H1 (cell line): ENCODE data around the gene ISLR2. TPM values are rescaled to one million over a fixed set of nuclear protein-coding genes. Genes with fewer than 3 reads are reported as not detected.

ENCODE experiments used
- CTCF ChIA-PET: fragments of 300-600 bp; sonication (Branson Sonifier 250); formaldehyde crosslinking; loops from one replicate; lab custom pipeline; 2021; ENCODE audit not compliant: partially characterized antibody; lab: Charles Lee
- POLR2A ChIA-PET: fragments of 300-600 bp; sonication (Branson Sonifier 250); formaldehyde crosslinking; loops from one replicate; lab custom pipeline; 2021; ENCODE audit warnings: inconsistent platforms; ENCODE audit not compliant: partially characterized antibody; lab: Charles Lee
- DNase-seq, 2 experiments: peaks; one replicate each; pipeline versions ENCODE4 v3.0.0 to v3.0.0-alpha.2; 2010 to 2022; ENCODE audit warnings: low spot score in 2 of 2, low read depth in 1 of 2, mixed read lengths in 1 of 2
- FAIRE-seq: peaks from 2 replicates; lab custom pipeline; 2011; peaks lifted over from hg19 to GRCh38; lab: Jason Lieb, UNC
- H2AFZ ChIP-seq: 2 replicates; pipeline ENCODE4 v1.8.1; 2012; ENCODE audit warnings: low read length, inconsistent platforms
- H2AK5ac ChIP-seq: 2 replicates; pipeline ENCODE4 v1.6.1; 2013; ENCODE audit warnings: low read depth, low read length
- H2BK120ac ChIP-seq: replicated peaks from 2 replicates; pipeline ENCODE3; 2013; ENCODE audit warnings: low read depth, low read length, inconsistent platforms
- H2BK12ac ChIP-seq: 2 replicates; pipeline ENCODE4 v1.6.1; 2013; ENCODE audit warnings: low read depth, low read length
- H2BK15ac ChIP-seq: 2 replicates; pipeline ENCODE4 v1.6.1; 2013; ENCODE audit warnings: low read length
- H2BK20ac ChIP-seq: 2 replicates; pipeline ENCODE4 v1.6.1; 2013; ENCODE audit warnings: low read length
- H2BK5ac ChIP-seq: 2 replicates; pipeline ENCODE4 v1.6.1; 2013; ENCODE audit warnings: low read depth, low read length
- H3K14ac ChIP-seq: 2 replicates; pipeline ENCODE4 v1.6.1; 2013; ENCODE audit warnings: inconsistent platforms; ENCODE audit not compliant: insufficient read length
- H3K18ac ChIP-seq: 2 replicates; pipeline ENCODE4 v1.6.1; 2013; ENCODE audit warnings: low read length; ENCODE audit errors: extremely low read depth
- H3K23ac ChIP-seq: 2 replicates; pipeline ENCODE4 v1.6.1; 2013; ENCODE audit warnings: inconsistent platforms; ENCODE audit not compliant: insufficient read length
- H3K23me2 ChIP-seq: 2 replicates; pipeline ENCODE4 v1.6.1; 2013; ENCODE audit warnings: low read depth, low read length
- H3K27ac ChIP-seq: 2 replicates; pipeline ENCODE4 v1.6.1; 2011; ENCODE audit warnings: low read depth, low read length, inconsistent platforms
- H3K27me3 ChIP-seq, 4 experiments: replicated peaks in 1 of 4; 1 replicate in 1 of 4; 2 replicates in 3 of 4; pipeline versions ENCODE4 v1.6.1 to v1.8.1; 2011 to 2013; ENCODE audit warnings: low read length in 3 of 4, mild to moderate bottlenecking in 3 of 4, inconsistent platforms in 2 of 4, mixed read lengths in 2 of 4, moderate library complexity in 1 of 4; ENCODE audit not compliant: control insufficient read depth in 3 of 4, insufficient read depth in 3 of 4; ENCODE audit errors: extremely low read depth in 1 of 4
- H3K36me3 ChIP-seq, 4 experiments: 2 replicates each; pipeline versions ENCODE4 v1.6.1 to v1.8.1; 2011 to 2013; ENCODE audit warnings: mild to moderate bottlenecking in 4 of 4, low read length in 3 of 4, moderate library complexity in 2 of 4, control low read depth in 1 of 4, inconsistent platforms in 1 of 4; ENCODE audit not compliant: insufficient read depth in 4 of 4, control insufficient read depth in 2 of 4
- H3K4ac ChIP-seq: replicated peaks from 2 replicates; pipeline ENCODE3; 2013; ENCODE audit warnings: low read length, low read depth, mixed read lengths, inconsistent platforms; ENCODE audit not compliant: insufficient read length
- H3K4me1 ChIP-seq, 4 experiments: replicated peaks in 1 of 4; 1 replicate in 1 of 4; 2 replicates in 3 of 4; pipeline versions ENCODE4 v1.6.1 to v1.8.1; 2011 to 2013; ENCODE audit warnings: low read length in 3 of 4, inconsistent platforms in 2 of 4, mixed read lengths in 1 of 4; ENCODE audit not compliant: insufficient read depth in 4 of 4, control insufficient read depth in 3 of 4
- H3K4me2 ChIP-seq, 2 experiments: 2 replicates each; pipeline versions ENCODE4 v1.6.1 to v1.8.1; 2011 to 2013; ENCODE audit warnings: low read depth in 2 of 2, low read length in 2 of 2, control low read depth in 1 of 2, inconsistent platforms in 1 of 2, mild to moderate bottlenecking in 1 of 2; ENCODE audit not compliant: insufficient read depth in 1 of 2
- H3K4me3 ChIP-seq, 4 experiments: fragments of 200-600, 300-600 bp in 1 of 4; sonication (generic), shearing (Covaris generic), sonication (Bioruptor Twin) in 1 of 4; 2 replicates each; pipeline versions ENCODE4 v1.5.1 to v1.8.1; 2011 to 2016; ENCODE audit warnings: low read length in 4 of 4, low read depth in 3 of 4, control low read depth in 2 of 4, inconsistent platforms in 2 of 4, mild to moderate bottlenecking in 2 of 4, mixed read lengths in 1 of 4, moderate library complexity in 1 of 4; ENCODE audit not compliant: insufficient read depth in 2 of 4; ENCODE audit errors: extremely low read depth in 1 of 4
- H3K56ac ChIP-seq: replicated peaks from 2 replicates; pipeline ENCODE3; 2013; ENCODE audit warnings: low read depth, mild to moderate bottlenecking, mixed read lengths, low read length, inconsistent platforms; ENCODE audit not compliant: insufficient read length
- H3K79me1 ChIP-seq: 2 replicates; pipeline ENCODE4 v1.6.1; 2013; ENCODE audit warnings: low read depth, low read length, control low read depth
- H3K79me2 ChIP-seq, 2 experiments: 2 replicates each; pipeline versions ENCODE4 v1.6.1 to v1.8.1; 2012 to 2013; ENCODE audit warnings: low read length in 2 of 2, mild to moderate bottlenecking in 2 of 2, inconsistent platforms in 1 of 2; ENCODE audit not compliant: insufficient read depth in 2 of 2, control insufficient read depth in 1 of 2
- H3K9ac ChIP-seq, 4 experiments: replicated peaks in 1 of 4; 1 replicate in 1 of 4; 2 replicates in 3 of 4; pipeline versions ENCODE4 v1.6.1 to v1.8.1; 2011 to 2013; ENCODE audit warnings: low read depth in 3 of 4, low read length in 3 of 4, control low read depth in 2 of 4, mild to moderate bottlenecking in 2 of 4, moderate library complexity in 2 of 4, inconsistent platforms in 1 of 4; ENCODE audit errors: extremely low read depth in 1 of 4
- H3K9me3 ChIP-seq, 2 experiments: 2 replicates each; pipeline versions ENCODE4 v1.6.1 to v1.8.1; 2012 to 2013; ENCODE audit warnings: mild to moderate bottlenecking in 2 of 2, moderate library complexity in 2 of 2, control low read depth in 1 of 2, inconsistent platforms in 1 of 2, low read depth in 1 of 2, low read length in 1 of 2, mixed read lengths in 1 of 2; ENCODE audit not compliant: insufficient read depth in 2 of 2
- H4K20me1 ChIP-seq, 2 experiments: replicated peaks in 1 of 2; 2 replicates each; pipeline versions ENCODE3 to v1.8.1; 2011 to 2013; ENCODE audit warnings: inconsistent platforms in 2 of 2, low read length in 2 of 2, mild to moderate bottlenecking in 1 of 2; ENCODE audit not compliant: insufficient read depth in 2 of 2, control insufficient read depth in 1 of 2
- H4K5ac ChIP-seq: 2 replicates; pipeline ENCODE4 v1.6.1; 2013; ENCODE audit warnings: low read length, low read depth, mixed read lengths, inconsistent platforms; ENCODE audit not compliant: insufficient read length
- H4K8ac ChIP-seq: 2 replicates; pipeline ENCODE4 v1.8.0; 2013; ENCODE audit warnings: mild to moderate bottlenecking, moderate library complexity, low read length, inconsistent platforms; ENCODE audit not compliant: insufficient read depth; ENCODE audit errors: extremely low read depth
- H4K91ac ChIP-seq: replicated peaks from 2 replicates; pipeline ENCODE3; 2013; ENCODE audit warnings: low read length, mixed read lengths, inconsistent platforms; ENCODE audit not compliant: insufficient read length
- FOSL1 ChIP-seq: IDR thresholded peaks from 2 replicates; pipeline ENCODE4 v1.6.1; 2011; ENCODE audit warnings: mild to moderate bottlenecking, low read depth, low read length, moderate library complexity; ENCODE audit not compliant: insufficient read depth
- SAP30 ChIP-seq: fragments of 300-600 bp; sonication (generic); IDR thresholded peaks from 2 replicates; pipeline ENCODE4 v1.7.1; 2012; ENCODE audit warnings: low read length, moderate library complexity, mild to moderate bottlenecking, inconsistent platforms; ENCODE audit not compliant: insufficient read depth, insufficient replicate concordance
- WGBS, 2 experiments: shearing (Covaris generic) in 1 of 2; methylation state at CpG; one replicate each; pipeline versions ENCODE4 v1.1.6 to v1.1.7; 2013 to 2015; ENCODE audit warnings: low lambda C conversion rate in 2 of 2, mixed read lengths in 2 of 2, inconsistent platforms in 1 of 2, low coverage in 1 of 2, missing lambda C conversion rate in 1 of 2; ENCODE audit not compliant: insufficient replicate concordance in 2 of 2, insufficient coverage in 1 of 2, insufficient read length in 1 of 2; ENCODE audit errors: extremely low coverage in 1 of 2, missing lambda C conversion rate in 1 of 2; 5-methylcytosine and 5-hydroxymethylcytosine counted together
- polyA plus RNA-seq, 7 experiments: library from polyadenylated mRNA; depleted of rRNA in 3 of 7; stranded (reverse) in 5 of 7; unstranded in 2 of 7; fragments of >200 nt in 5 of 7; fragments of 200-250 nt in 2 of 7; gene quantifications; 1 replicate in 5 of 7; 2 replicates in 1 of 7; 4 replicates in 1 of 7; pipeline versions ENCODE4 v1.2.1 to v1.2.3, GENCODE V29; 2011 to 2013; ENCODE audit warnings: missing spikeins in 2 of 7, mixed read lengths in 2 of 7
- total RNA-seq: library from RNA; stranded (reverse); fragmentation: NEBNext Ultra II Directional; extraction: Animal tissue kit (Norgen Biotek cat#: 25700); gene quantifications from 2 replicates; pipeline ENCODE4 v1.2.1, GENCODE V29; 2021

The ISLR2 gene
- total and polyA plus RNA-seq, 2 of the 8 experiments (the other 6 are each of a cell fraction or from before 2014, with no cell fraction given) = 0.47 to 0.58 TPM

GRCh38 chr15:74146277-74146800, 16.0 kb downstream of the ISLR2 start:
- Histone ChIP-seq H4K8ac (no peak overlapping the region), H4K20me1 (no peaks in the 10 kb centered on the region)

More at GRCh38 chr15:74146277-74146800, 16.0 kb downstream of the ISLR2 start:
- H3K23me2 ChIP-seq = no peaks in the 10 kb centered on the region
- H2BK120ac ChIP-seq = no peak overlapping the region
- DNase-seq = no peak
- no peak overlapping the region for H3K4me3 ChIP-seq
- CTCF ChIA-PET = interaction anchor here (0.6 to 1.5 kb wide), 8 partner anchors 10 to 162 kb away, joined by 3 to 9 read pairs (median 3); partner anchors contain the start of gene STRA6
- POLR2A ChIA-PET = no interaction called here
- no peaks in the 10 kb centered on the region for H3K79me1 ChIP-seq
- H3K23ac ChIP-seq = no peak overlapping the region
- no peak overlapping the region for H3K4ac ChIP-seq
- H2BK12ac ChIP-seq = no peak overlapping the region
- no peaks in the 10 kb centered on the region for H3K79me2 ChIP-seq
- H3K56ac ChIP-seq = no peak overlapping the region
- H3K27ac ChIP-seq = no peak overlapping the region
- H2BK5ac ChIP-seq = no peak overlapping the region
- 0 out of 2 replicates have a peak overlapping the region, but pooled peaks have one; percentile 29 for H2BK15ac ChIP-seq
- H3K14ac ChIP-seq = no peak overlapping the region
- H4K5ac ChIP-seq = no peak overlapping the region
- H2AK5ac ChIP-seq = no peak overlapping the region
- H3K18ac ChIP-seq = no peak overlapping the region
- peaks cover 0 to 5% (median 2%) of the 10 kb centered on the region in 4 experiments; a peak in 4 of 7 replicates for H3K4me1 ChIP-seq
- H4K91ac ChIP-seq = no peak overlapping the region
- H2BK20ac ChIP-seq = no peak overlapping the region
- H2AFZ ChIP-seq = no peak overlapping the region
- WGBS, 2 experiments = 94% methylated on average over 1 of the region's 1 CpG; no CpG with 5 or more reads in 1 of the 2 experiments
- H3K9ac ChIP-seq = no peak overlapping the region
- TF ChIP-seq FOSL1 (no peak), SAP30 (no peak)
- H3K27me3 ChIP-seq = no peaks in the 10 kb centered on the region
- H3K4me2 ChIP-seq = no peak overlapping the region
- H3K9me3 ChIP-seq = peaks cover 0 to 12% of the 10 kb centered on the region in 2 experiments; a peak in 2 of 4 replicates
- no peak for FAIRE-seq
- no peaks in the 10 kb centered on the region for H3K36me3 ChIP-seq
